Astrocyte of the hippocampus (primary cell): ENCODE results near the gene HEATR1.
"Not testable (repeated sequence)": the region's sequence is repeated elsewhere in the genome, so short reads cannot be mapped to it uniquely, and the experiment has no call there.

Source experiments
- DNase-seq: peaks from one replicate; pipeline ENCODE4 v3.0.0; 2011; ENCODE audit warnings: low read depth, low spot score

HEATR1 gene, protein sequence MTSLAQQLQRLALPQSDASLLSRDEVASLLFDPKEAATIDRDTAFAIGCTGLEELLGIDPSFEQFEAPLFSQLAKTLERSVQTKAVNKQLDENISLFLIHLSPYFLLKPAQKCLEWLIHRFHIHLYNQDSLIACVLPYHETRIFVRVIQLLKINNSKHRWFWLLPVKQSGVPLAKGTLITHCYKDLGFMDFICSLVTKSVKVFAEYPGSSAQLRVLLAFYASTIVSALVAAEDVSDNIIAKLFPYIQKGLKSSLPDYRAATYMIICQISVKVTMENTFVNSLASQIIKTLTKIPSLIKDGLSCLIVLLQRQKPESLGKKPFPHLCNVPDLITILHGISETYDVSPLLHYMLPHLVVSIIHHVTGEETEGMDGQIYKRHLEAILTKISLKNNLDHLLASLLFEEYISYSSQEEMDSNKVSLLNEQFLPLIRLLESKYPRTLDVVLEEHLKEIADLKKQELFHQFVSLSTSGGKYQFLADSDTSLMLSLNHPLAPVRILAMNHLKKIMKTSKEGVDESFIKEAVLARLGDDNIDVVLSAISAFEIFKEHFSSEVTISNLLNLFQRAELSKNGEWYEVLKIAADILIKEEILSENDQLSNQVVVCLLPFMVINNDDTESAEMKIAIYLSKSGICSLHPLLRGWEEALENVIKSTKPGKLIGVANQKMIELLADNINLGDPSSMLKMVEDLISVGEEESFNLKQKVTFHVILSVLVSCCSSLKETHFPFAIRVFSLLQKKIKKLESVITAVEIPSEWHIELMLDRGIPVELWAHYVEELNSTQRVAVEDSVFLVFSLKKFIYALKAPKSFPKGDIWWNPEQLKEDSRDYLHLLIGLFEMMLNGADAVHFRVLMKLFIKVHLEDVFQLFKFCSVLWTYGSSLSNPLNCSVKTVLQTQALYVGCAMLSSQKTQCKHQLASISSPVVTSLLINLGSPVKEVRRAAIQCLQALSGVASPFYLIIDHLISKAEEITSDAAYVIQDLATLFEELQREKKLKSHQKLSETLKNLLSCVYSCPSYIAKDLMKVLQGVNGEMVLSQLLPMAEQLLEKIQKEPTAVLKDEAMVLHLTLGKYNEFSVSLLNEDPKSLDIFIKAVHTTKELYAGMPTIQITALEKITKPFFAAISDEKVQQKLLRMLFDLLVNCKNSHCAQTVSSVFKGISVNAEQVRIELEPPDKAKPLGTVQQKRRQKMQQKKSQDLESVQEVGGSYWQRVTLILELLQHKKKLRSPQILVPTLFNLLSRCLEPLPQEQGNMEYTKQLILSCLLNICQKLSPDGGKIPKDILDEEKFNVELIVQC (N-terminal part only)

GRCh38 chr1:236603991-236604904 lies at the start of gene HEATR1:
TSS of gene HEATR1 (minus strand) at chr1:236604516. CDS start at chr1:236604095, 421 bp downstream.
- DNase-seq: peak; percentile 98

DNA sequence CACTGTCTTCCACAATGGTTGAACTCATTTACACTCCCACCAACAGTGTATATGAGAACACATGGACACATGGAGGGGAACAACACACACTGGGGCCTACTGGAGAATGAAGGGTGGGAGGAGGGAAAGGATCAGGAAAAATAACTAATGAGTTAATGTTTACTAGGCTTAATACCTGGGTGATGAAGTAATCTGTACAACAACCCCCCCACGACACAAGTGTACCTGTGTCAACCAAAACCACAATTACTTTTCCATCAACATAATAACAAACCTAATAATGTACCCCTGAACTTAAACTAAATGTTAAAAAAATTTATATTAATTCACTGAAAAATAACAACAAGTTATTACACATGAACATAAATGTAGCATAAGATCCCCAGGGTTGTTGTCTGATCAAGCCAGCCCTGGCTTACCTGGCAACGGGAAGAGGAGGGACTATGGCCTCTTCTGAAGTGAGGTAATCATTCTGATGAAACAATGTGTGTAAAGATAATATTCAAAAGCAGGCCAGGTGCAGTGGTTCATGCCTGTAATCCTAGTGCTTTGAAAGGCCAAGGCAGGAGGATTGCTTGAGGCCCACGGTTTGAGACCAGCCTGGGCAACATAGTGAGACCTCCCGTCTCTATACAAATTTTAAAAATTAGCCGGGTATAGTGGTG lies 40.8 kb upstream of the HEATR1 start:
- DNase-seq: no peak

DNA sequence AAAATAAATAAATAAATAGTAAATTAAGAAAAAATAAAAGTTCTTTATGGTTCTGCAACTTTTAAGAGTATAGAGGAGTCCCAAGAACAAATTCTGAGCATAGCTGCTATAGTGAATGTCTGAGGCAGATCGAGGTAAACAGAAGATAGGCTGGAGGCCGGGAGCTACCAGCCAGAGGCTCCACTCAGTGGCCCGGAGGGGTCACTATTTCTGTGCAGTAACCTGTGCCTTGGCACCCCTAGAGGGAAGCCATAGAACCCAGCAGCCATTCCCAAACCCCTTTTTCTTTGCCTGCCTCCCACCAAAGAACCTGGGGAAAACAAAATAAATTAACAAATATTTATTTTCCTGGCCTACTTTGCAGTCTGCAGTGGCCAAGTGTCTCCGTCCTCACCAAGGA lies 38.4 kb upstream of the HEATR1 start:
- no peak for DNase-seq

DNA sequence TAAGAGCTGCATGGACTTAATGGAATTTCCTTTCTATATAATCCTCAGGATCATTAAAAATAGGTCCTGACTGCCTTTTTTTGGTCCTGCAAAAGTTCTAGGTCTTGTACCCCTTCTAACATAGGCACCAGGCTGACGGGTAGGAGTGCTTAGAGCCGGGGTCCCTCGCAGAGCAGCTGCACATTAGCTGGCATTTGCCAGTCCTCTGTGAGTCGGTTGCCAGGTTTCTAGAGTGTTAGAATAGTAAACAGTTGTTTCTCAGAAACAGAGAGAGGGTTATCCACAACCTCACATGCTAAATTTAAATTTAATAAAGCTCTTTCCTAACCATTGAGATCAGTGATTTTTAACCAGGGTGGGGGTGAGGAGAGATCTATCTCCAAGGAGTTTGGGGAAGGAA lies 35.4 kb upstream of the HEATR1 start:
- DNase-seq: no peak

GRCh38 chr1:236638945-236639344 lies 34.6 kb upstream of the HEATR1 start:
- no peak for DNase-seq

DNA sequence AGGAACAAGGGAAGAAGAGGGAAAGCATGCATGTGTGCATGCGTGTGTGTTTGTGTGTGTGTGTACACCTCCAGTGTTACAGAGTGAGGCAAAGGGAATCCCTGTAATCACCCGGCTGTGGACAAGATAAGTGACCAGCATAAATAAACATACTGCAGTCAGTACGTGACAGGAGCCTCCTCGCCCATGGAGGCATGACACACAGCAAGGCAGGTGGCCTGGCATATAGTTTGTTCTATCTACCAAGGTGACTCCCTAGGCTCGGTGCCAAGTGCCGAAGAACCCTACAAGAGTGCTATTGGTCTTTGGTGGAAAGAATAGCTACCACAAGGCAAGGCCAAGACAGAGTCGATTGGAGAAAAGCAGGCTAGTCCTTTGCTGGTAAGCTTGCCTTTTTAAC lies 31.7 kb upstream of the HEATR1 start:
- no peak for DNase-seq

DNA sequence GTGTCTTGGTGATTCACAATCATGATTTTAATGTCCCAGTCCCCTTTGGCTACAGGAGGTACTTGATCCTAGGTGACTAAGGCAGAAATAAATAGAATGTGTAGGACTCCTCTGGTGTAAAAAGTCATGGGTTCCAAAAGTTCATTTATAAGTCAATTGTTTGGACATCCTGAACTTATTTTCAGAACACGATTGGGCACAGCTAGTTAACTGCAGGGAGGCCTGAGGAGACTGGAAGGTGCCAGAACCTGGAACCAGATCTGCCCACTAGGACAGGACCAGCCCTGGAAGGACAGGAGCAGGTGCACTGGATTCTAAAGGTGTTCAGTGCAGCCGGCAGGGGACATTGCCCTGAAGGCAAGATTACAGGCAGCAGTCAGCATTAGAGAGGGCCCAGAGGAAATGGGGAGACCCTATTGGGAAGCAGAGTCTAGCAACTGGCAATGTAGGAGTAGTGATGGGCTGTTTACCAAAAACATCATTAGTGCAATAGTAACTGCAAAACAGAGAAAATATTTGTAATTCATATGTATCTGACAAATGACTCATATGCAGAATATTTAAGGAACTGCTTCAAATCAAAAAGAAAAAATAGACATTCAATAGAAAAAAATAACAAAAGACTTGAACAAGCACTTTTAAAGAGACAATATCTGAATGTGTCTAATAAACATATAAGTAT lies 23.6 kb upstream of the HEATR1 start:
- DNase-seq: no peak

- DNase-seq: no peak
Observed at GRCh38 chr1:236623371-236624166, 19.3 kb upstream of the HEATR1 start.

- DNase-seq: no peak
Observed at GRCh38 chr1:236622407-236622806, 18.1 kb upstream of the HEATR1 start.

DNA sequence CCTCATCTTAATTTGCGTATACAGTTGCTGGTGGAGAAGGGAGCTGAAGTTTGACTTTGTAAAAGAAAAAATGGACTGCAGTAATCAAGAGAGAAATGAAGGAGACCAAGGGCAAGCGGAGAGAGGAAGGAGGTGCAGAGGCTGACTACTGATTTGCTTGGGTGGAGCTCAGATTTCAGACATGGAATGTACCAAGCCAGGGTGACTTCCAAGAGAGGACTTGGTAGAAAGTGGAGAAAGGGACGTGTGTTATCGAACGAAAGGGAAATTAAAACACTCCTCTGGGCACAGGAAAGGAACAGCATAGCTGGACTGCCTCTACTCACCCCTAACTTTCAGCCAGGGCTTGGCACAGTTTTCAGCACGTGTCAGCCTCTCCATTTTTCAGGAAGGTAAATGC lies 15.1 kb upstream of the HEATR1 start:
- no peak for DNase-seq

GRCh38 chr1:236618507-236618906 lies 14.2 kb upstream of the HEATR1 start:
- DNase-seq: no peak

- no peak for DNase-seq
Observed at GRCh38 chr1:236615399-236616148, 11.3 kb upstream of the HEATR1 start.

- DNase-seq: no peak
Observed at GRCh38 chr1:236612349-236612748, 8.0 kb upstream of the HEATR1 start.

DNA sequence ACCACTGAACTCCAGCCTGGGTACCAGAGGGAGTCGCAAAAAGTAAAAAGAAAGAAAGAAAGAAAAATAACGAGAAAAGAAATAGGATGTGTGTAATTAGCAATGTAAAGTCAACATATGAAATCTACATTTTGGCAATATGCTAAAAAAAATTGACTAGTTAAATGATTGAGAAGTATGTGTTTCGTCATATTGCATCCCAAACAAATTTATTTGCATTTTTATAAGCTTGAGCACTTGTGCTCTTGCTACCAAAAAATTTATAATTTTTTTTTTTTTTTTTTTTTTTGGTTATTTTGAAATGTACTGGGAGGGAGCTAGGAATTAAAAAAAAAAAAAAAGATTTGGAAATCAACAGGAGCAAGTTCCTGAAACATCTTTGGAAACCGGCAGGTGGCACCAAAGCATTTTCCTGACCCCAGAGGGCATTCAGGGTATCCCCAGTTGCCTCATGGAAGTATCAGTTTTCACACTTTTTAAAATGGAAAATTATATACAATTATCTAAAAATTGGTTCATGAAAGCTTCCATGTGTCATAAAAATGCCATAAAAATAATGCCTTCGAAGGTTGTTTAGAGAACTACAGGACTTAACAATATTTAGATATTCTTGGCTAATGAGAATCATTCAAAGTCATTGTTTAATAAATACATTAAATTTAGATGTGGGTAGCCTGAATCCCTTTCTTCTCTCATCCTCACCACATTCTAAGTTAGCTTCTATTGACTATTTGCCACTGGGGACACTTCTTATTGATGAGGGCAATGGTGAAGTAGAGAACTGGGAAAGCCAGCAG lies 4.8 kb upstream of the HEATR1 start:
- peak; percentile 75 for DNase-seq

DNA sequence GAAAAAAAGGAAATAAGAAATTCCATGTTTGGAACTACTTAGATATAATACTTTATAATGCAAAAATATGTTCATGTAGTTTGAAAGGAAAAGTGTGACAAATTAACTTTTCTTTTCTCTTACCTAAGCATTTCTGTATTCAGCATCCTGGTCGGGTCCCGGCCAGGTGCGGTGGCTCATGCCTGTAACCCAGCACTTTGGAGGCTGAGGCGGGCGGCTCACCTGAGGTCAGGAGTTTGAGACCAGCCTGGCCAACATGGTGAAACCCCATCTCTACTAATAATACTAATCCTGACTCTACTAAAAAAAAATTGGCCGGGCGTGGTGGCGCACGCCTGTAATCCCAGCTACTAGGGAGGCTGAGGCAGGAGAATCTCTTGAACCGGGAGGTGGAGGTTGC lies 3.3 kb upstream of the HEATR1 start:
- not testable (repeated sequence) for DNase-seq

DNA sequence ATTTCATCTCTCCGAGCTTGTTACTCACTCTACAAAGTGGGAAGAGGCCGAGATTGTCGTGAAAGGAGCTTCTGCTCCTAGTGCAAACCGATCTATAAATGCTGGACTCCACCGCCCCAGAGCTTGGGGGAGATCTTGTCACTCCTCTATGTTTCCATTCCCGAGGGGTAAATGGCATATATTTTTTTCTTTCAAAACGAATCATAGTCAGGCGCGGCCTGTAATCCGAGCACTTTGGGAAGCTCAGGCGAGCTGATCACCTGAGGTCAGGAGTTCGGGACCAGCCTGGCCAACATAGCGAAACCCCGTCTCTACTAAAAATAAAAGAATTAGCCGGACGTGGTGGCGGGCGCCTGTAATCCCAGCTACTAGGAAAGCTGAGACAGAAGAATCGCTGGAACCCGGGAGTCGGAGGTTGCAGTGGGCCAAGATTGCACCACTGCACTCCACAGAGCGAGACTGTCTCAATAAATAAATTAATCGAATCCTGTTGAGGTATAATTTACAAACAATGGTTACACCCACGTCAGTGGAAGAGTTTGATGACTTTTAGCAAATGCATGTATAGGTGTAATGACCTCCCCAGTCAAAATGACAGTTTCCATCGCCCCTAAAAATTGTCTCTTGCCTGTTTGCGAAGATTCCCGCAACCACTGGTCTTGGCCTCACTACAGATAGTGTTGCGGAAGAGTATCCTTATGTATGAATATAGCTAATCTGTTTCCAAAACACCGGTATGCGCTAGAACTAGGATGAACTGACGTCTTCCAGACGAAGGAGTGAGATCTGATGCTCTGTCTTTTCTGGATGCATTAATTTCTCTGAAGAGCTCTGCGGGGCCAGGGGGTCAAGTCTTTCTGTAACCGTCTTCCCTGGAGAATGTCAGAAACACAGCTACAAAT lies 840 bp upstream of the HEATR1 start:
- no peak for DNase-seq
